Measurements from ENCODE around the gene LSR. TPM values are rescaled to one million over a fixed set of nuclear protein-coding genes. Genes with fewer than 3 reads are reported as not detected.

Gene LSR
- total RNA-seq, 1 donor from 2014 or later, result 3.4 TPM

DNA sequence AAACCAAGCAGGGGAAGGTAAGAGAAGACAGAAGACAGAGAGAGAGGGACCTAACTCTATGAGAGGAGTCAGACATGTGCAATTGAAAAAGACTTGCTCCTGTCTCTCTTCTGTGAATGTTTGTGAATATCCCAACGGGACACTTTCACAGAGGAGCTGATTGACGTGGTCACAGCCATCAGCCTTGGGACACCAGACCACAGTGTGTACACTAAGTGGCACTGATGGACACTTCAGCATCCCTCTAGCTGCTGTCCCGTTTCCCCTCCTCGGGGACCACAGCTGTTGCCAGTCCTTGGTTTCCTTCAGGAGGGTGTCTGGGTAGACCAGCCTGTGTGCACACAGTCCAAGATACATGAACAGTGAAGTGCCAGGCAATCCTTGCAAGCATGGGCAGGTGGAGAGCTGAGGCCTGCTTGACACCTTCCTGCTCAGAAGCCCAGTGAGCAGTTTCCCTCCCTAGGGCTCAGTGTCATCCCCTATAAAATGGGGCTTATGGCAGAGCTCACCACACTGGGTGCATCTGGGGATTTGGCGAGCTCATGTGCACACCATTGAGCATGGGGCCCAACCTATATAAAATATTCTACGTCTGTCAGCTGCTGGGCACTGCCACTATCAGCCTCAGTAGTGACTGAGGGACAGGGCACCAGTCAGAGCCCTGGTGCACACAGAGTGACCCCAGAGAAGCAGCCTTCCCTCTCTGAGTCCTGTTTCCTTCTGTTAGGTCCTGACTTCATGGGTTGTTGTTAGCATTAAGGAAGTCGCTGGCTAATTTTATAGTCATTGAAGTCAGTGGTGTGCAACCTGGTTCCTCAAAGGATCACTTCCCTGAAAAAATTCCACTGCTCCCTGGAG lies 15.7 kb downstream of the LSR start:
- DNase-seq (ENCODE audit: low spot score), result peak; percentile 75

GRCh38 chr19:35265126-35265899 lies 16.5 kb downstream of the LSR start:
- intact Hi-C loops (cut with DNase I), result no loop called here
- DNase-seq (ENCODE audit: low spot score), result peak; percentile 60

More for the DNA sequence above, 15.7 kb downstream of the LSR start:
- intact Hi-C loops (cut with DNase I), result no loop called here

- intact Hi-C loops (cut with DNase I), result no loop called here
- peak; percentile 68 for DNase-seq (ENCODE audit: low spot score)
Observed at GRCh38 chr19:35265900-35266519, 17.2 kb downstream of the LSR start.

DNA sequence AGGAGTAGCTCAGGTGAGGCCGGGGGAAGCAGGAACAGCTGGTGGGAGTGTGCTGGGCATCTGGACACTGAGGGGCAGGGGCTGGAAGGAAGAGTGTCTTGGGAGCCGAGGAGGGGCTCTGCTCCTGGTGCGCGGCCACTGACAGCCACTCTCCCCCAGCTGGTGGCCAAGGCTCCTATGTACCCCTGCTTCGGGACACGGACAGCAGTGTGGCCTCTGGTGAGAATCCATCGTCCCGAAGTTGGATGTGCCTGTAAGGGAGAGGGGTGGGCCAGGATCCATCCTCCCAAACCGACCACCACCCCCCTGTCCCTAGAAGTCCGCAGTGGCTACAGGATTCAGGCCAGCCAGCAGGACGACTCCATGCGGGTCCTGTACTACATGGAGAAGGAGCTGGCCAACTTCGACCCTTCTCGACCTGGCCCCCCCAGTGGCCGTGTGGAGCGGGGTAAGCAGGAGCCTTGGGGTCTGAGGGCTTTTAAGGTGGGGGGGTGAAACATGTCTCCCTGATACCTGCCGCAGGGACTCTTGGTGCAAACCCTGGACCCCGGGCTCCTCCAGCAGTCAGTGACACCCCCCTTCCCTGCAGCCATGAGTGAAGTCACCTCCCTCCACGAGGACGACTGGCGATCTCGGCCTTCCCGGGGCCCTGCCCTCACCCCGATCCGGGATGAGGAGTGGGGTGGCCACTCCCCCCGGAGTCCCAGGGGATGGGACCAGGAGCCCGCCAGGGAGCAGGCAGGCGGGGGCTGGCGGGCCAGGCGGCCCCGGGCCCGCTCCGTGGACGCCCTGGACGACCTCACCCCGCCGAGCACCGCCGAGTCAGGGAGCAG lies 17.9 kb downstream of the LSR start:
- intact Hi-C loops (cut with DNase I), result no loop called here

GRCh38 chr19:35267353-35267817 lies 18.6 kb downstream of the LSR start:
- intact Hi-C loops (cut with DNase I), result no loop called here
- peak; percentile 79 for DNase-seq (ENCODE audit: low spot score)

More for the DNA sequence above, 17.9 kb downstream of the LSR start:
- DNase-seq (ENCODE audit: low spot score), result peak; percentile 74

GRCh38 chr19:35267818-35268535 lies 19.2 kb downstream of the LSR start:
- intact Hi-C loops (cut with DNase I), result loop anchor here (2.0 kb wide), 1 partner anchor 125 kb away; the partner anchor contains the start of gene FXYD7
- DNase-seq (ENCODE audit: low spot score), result peak; percentile 85

- intact Hi-C loops (cut with DNase I), result loop anchor here (2.0 kb wide), 1 partner anchor 126 kb away; the partner anchor contains the start of gene FXYD7
- peak; percentile 90 for DNase-seq (ENCODE audit: low spot score)
Observed at GRCh38 chr19:35268536-35269437, 20.0 kb downstream of the LSR start, which contains the start of gene USF2. Gene USF2 (plus strand): TSS chr19:35268962. CDS start chr19:35269102, 140 bp downstream.

- peak; percentile 95 for DNase-seq (ENCODE audit: low spot score)
- intact Hi-C loops (cut with DNase I), result loop anchor here (2.0 kb wide), 1 partner anchor 127 kb away; the partner anchor contains the start of gene FXYD7
Observed at GRCh38 chr19:35269438-35270117, 20.8 kb downstream of the LSR start.

DNA sequence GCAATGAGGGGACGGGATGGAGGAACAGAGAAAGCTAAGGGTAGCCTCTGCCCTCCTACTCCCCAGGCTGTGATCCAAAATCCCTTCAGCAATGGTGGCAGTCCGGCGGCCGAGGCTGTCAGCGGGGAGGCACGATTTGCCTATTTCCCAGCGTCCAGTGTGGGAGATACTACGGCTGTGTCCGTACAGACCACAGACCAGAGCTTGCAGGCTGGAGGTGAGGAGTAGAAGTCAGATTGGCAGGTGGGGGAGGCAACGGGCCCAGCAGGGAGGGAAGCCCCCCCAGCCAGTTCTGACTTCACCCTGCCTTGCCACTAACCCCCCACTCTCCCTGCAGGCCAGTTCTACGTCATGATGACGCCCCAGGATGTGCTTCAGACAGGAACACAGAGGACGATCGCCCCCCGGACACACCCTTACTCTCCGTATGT lies 21.6 kb downstream of the LSR start:
- DNase-seq (ENCODE audit: low spot score), result no peak
- intact Hi-C loops (cut with DNase I), result no loop called here

DNA sequence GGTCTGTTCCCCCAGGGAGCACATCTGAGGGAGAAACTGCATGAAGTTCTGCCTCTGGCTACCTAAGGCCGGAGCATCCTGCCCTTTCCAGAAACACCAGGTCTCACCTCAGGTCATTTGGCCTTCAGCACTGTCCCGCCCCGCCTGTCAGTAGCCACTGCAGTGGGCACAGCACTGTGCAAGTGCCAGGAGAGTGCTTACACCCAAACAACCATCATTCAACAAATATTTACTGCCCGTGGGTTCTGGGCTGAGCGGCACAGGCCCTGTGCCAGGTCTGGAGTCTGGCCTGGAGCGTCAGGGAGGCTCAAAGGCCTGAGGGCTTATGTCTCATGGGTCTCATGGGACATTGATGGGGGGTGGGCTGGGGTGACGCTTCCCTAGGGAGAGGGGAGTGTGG lies 22.7 kb downstream of the LSR start:
- no peak for DNase-seq (ENCODE audit: low spot score)
- intact Hi-C loops (cut with DNase I), result no loop called here

DNA sequence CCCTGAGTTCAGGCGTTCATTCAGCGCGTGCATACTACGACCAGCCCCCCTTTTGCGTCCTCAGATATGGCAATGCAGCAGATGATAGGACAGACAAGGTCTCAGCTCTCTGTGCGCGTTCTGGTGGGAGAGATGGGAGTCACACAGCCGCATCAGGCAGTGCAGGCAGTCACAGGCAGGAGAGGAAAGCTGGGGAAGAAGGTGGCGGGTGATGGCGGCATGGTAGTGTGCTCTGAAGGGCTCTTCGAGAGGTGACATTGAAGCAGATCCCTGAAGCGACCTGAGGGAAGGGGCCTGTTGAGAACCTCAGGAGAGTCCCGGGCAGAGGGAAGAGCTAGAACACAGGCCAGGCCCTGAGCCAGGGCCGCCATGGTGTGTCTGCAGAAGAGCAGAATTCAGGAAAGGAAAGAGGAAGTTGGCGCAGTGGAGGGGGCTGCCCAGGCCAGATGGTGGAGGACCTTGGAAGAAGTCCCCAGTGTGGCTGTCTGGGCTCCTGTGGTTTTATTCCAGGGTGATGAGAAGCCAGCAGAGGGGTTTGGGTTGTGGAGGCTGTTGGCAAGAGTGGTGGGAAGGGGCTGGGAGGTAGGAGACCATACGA lies 23.4 kb downstream of the LSR start:
- DNase-seq (ENCODE audit: low spot score), result no peak
- intact Hi-C loops (cut with DNase I), result no loop called here

DNA sequence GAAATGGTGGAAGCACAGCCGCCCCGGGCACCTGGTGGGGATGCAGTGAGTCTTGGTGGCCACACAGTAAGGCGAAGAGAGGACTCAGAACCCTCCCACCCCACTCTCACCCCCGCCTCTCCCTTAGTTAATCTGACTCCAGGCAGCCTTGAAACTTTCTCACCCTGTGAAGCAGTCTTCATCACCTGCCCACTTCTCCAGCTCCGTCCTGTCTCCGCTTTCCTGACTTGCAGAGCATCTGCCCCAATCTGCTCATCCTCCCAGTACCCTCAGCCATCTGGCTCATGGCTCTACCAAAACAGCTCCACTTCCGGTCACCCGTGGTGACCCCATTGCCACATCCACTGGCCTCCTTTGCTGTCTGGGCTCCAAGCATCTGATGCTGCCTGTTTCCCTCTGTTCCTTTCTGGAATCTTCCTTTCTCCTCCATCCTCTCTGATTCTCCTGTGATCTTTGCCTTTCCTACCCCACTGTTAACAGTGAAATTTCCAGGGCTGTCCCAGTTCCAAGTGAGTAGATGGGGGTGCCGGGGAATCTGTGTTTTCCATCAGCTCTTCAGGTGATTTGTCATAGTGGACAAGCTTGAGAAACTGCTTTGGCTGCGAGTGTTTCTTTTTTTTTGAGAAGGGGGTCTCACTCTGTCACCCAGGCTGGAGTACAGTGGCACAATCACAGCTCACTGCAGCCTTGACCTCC lies 24.3 kb downstream of the LSR start:
- no peak for DNase-seq (ENCODE audit: low spot score)
- intact Hi-C loops (cut with DNase I), result no loop called here

DNA sequence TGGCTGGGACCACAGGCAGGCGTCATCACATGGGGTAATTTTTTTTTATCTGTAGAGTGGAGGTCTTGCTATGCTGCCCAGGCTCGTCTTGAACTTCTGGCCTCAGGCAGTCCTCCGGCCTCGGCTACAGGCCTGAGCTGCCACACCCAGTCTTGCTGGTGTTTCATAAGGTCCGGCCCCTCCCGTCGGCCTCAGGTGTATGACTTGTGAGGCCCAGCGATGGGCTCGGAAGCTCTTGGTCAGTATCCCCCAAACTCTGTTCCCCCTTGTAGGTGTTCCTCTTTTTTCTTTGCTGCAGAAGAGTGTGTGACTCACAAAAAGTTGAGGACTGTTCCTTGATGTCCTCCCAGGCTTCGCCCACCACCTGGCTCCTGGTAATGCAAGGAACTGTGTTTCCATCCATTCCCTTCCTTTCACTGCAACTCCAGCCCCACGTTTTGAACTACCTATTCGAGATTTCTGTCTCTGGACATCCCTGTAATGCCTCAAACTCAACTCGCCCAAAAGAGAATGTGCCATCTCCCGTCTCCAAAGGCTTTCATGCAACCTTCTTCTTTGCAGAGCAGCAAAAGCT lies 25.0 kb downstream of the LSR start:
- intact Hi-C loops (cut with DNase I), result no loop called here
- no peak for DNase-seq (ENCODE audit: low spot score)

- intact Hi-C loops (cut with DNase I), result no loop called here
- DNase-seq (ENCODE audit: low spot score), result no peak
Observed at GRCh38 chr19:35274323-35274722, 25.5 kb downstream of the LSR start.

DNA sequence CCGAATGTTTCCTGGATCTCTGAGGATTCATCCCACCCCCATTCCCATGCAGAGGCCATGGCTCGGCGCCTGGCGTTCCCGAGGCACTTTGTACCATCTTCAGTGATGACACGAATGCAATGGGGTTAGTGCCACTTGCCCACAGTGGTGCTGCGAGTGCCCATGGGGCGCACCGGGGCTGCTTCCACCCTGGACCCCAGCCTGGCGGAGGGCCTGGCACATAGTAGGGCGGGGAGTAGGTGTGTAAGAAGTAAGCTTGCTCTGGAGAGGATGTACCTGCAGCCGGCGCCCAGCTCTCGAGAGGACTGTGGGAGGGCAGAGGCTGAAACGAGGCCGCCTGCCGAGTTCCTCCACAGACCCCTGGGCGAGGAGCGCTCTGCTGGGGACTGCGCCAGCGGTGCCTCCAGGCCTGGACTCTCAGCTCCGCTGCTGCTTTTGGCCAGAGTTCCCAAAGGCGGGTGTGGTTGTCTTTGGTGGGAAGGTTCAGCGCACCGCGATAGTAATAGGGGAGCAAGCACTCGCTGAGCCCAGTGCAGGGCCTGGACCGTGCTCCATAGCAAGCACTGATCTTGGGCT lies 28.0 kb downstream of the LSR start:
- intact Hi-C loops (cut with DNase I), result no loop called here
- no peak for DNase-seq (ENCODE audit: low spot score)

Data from cardiac septum (tissue), 1 donor.